Loucy (cell line): ENCODE measurements around the gene FHIT.

Experiments
- EZH2phosphoT487 ChIP-seq: fragments of 200-600 bp; IDR thresholded peaks from 2 replicates; pipeline ENCODE4 v1.6.1; 2018; ENCODE audit warnings: antibody characterized with exemption, mild to moderate bottlenecking, moderate library complexity, borderline replicate concordance
- TF ChIP-seq, protein P1 (sequence below): fragments of 200-600 bp; sonication (generic); conservative IDR thresholded peaks from 2 replicates; pipeline ENCODE4 v1.5.1; 2014; ENCODE audit warnings: mild to moderate bottlenecking, antibody characterized with exemption, low read length

DNA sequence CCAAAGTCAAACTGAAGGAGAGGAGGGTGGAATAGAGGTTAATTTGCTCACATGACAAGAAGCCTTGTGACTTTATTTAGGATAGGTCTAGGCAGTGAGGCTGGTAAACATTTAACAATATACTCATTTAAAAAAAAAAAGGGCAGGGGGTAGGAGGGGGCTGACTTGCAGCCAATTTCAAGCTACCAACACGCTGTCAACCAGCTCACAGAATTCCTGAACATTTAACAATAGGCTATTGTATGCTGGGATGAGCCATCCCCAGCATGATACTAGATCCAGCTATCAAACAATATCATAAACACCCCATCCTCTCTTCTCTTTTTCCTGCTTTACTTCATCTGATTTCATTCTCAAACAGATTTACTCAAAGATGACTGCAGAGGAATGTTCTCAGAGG, 1105.1 kb downstream of the FHIT start:
- TF ChIP-seq, protein P1, sequence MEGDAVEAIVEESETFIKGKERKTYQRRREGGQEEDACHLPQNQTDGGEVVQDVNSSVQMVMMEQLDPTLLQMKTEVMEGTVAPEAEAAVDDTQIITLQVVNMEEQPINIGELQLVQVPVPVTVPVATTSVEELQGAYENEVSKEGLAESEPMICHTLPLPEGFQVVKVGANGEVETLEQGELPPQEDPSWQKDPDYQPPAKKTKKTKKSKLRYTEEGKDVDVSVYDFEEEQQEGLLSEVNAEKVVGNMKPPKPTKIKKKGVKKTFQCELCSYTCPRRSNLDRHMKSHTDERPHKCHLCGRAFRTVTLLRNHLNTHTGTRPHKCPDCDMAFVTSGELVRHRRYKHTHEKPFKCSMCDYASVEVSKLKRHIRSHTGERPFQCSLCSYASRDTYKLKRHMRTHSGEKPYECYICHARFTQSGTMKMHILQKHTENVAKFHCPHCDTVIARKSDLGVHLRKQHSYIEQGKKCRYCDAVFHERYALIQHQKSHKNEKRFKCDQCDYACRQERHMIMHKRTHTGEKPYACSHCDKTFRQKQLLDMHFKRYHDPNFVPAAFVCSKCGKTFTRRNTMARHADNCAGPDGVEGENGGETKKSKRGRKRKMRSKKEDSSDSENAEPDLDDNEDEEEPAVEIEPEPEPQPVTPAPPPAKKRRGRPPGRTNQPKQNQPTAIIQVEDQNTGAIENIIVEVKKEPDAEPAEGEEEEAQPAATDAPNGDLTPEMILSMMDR: no peak
- TF ChIP-seq EZH2phosphoT487: no peak
